HEK293 (cell line): ENCODE results near the gene RPS6KA2.

Experiments
- CTCF ChIA-PET: fragments of 350-600 bp; formaldehyde crosslinking; extraction: SDS; loops from one replicate; lab custom pipeline; 2021; ENCODE audit warnings: antibody characterized with exemption; lab: Yijun Ruan, JAX
- POLR2A ChIA-PET: fragments of 300-600 bp; formaldehyde crosslinking; extraction: SDS; loops from one replicate; lab custom pipeline; 2020; ENCODE audit warnings: antibody characterized with exemption, inconsistent platforms; lab: Yijun Ruan, JAX
- H3K27ac ChIP-seq: fragments of 200-500 bp; sonication (Bioruptor generic); 2 replicates; pipeline ENCODE4 v1.5.1; 2014; ENCODE audit warnings: low read depth, low read length, control low read depth, inconsistent platforms; ENCODE audit errors: extremely low read depth
- H3K36me3 ChIP-seq, 2 experiments: fragments of 200-500 bp in 1 of 2; sonication (Bioruptor generic) in 1 of 2; 1 replicate in 1 of 2; 2 replicates in 1 of 2; pipeline ENCODE4 v1.5.1; 2014 to 2017; ENCODE audit warnings: inconsistent platforms in 2 of 2, low read length in 2 of 2; ENCODE audit not compliant: control insufficient read depth in 2 of 2, insufficient read depth in 1 of 2
- H3K4me1 ChIP-seq: fragments of 200-500 bp; sonication (Bioruptor generic); 2 replicates; pipeline ENCODE4 v1.5.1; 2014; ENCODE audit warnings: mild to moderate bottlenecking, low read length, inconsistent platforms; ENCODE audit not compliant: control insufficient read depth, insufficient read depth
- H3K4me3 ChIP-seq: 2 replicates; pipeline ENCODE4 v1.5.1; 2011; ENCODE audit warnings: low read depth, mild to moderate bottlenecking, control low read depth, low read length, moderate library complexity
- H3K9me3 ChIP-seq: fragments of 200-500 bp; sonication (Bioruptor generic); 2 replicates; pipeline ENCODE4 v1.5.1; 2014; ENCODE audit warnings: low read depth, low read length, inconsistent platforms; ENCODE audit not compliant: control insufficient read depth, insufficient read depth
- BCL6B ChIP-seq: fragments of 450-650 bp; formaldehyde crosslinking; IDR thresholded peaks from 2 replicates; pipeline ENCODE4 v1.5.1; 2017; ENCODE audit warnings: missing biosample characterization, missing genetic modification characterization
- GLIS2 ChIP-seq: fragments of 450-650 bp; formaldehyde crosslinking; IDR thresholded peaks from 2 replicates; pipeline ENCODE4 v1.5.1; 2016; ENCODE audit warnings: missing biosample characterization, missing genetic modification characterization
- KLF8 ChIP-seq: fragments of 450-650 bp; formaldehyde crosslinking; IDR thresholded peaks from 2 replicates; pipeline ENCODE4 v1.5.1; 2016; ENCODE audit warnings: missing biosample characterization, missing genetic modification characterization
- PATZ1 ChIP-seq: fragments of 450-650 bp; formaldehyde crosslinking; IDR thresholded peaks from 2 replicates; pipeline ENCODE4 v1.5.1; 2016; ENCODE audit warnings: missing biosample characterization, missing genetic modification characterization
- SCRT1 ChIP-seq: fragments of 450-650 bp; formaldehyde crosslinking; IDR thresholded peaks from 2 replicates; pipeline ENCODE4 v1.5.1; 2016; ENCODE audit warnings: missing biosample characterization, missing genetic modification characterization, borderline replicate concordance
- ZNF138 ChIP-seq: fragments of 450-650 bp; formaldehyde crosslinking; IDR thresholded peaks from 2 replicates; pipeline ENCODE4 v1.5.1; 2016; ENCODE audit warnings: missing biosample characterization, missing genetic modification characterization, borderline replicate concordance
- ZNF140 ChIP-seq: fragments of 450-650 bp; formaldehyde crosslinking; IDR thresholded peaks from 2 replicates; pipeline ENCODE4 v1.5.1; 2016; ENCODE audit warnings: missing biosample characterization, missing genetic modification characterization
- ZNF146 ChIP-seq: fragments of 450-650 bp; formaldehyde crosslinking; IDR thresholded peaks from 2 replicates; pipeline ENCODE4 v1.5.1; 2016; ENCODE audit warnings: missing biosample characterization, missing genetic modification characterization
- ZNF18 ChIP-seq: fragments of 450-650 bp; formaldehyde crosslinking; IDR thresholded peaks from 2 replicates; pipeline ENCODE4 v1.5.1; 2016; ENCODE audit warnings: missing biosample characterization, missing genetic modification characterization
- ZNF184 ChIP-seq: fragments of 450-650 bp; IDR thresholded peaks from 2 replicates; pipeline ENCODE4 v1.5.1; 2018; ENCODE audit warnings: missing biosample characterization, mild to moderate bottlenecking, missing genetic modification characterization
- ZNF26 ChIP-seq: fragments of 450-650 bp; formaldehyde crosslinking; IDR thresholded peaks from 2 replicates; pipeline ENCODE4 v1.5.1; 2016; ENCODE audit warnings: missing biosample characterization, missing genetic modification characterization
- ZNF501 ChIP-seq: fragments of 450-650 bp; formaldehyde crosslinking; IDR thresholded peaks from 2 replicates; pipeline ENCODE4 v1.5.1; 2016; ENCODE audit warnings: missing biosample characterization, missing genetic modification characterization
- ZNF529 ChIP-seq: fragments of 450-650 bp; formaldehyde crosslinking; IDR thresholded peaks from 2 replicates; pipeline ENCODE4 v1.5.1; 2017; ENCODE audit warnings: missing genetic modification characterization, missing biosample characterization; ENCODE audit not compliant: insufficient replicate concordance
- ZNF621 ChIP-seq: fragments of 450-650 bp; formaldehyde crosslinking; IDR thresholded peaks from 2 replicates; pipeline ENCODE4 v1.5.1; 2017; ENCODE audit warnings: missing biosample characterization, missing genetic modification characterization
- ZNF624 ChIP-seq: fragments of 450-650 bp; formaldehyde crosslinking; IDR thresholded peaks from 2 replicates; pipeline ENCODE4 v1.5.1; 2017; ENCODE audit warnings: missing biosample characterization, missing genetic modification characterization
- ZNF664 ChIP-seq: fragments of 450-650 bp; formaldehyde crosslinking; IDR thresholded peaks from 2 replicates; pipeline ENCODE4 v1.5.1; 2016; ENCODE audit warnings: missing biosample characterization, missing genetic modification characterization
- ZNF785 ChIP-seq: fragments of 450-650 bp; formaldehyde crosslinking; IDR thresholded peaks from 2 replicates; pipeline ENCODE4 v1.5.1; 2016; ENCODE audit warnings: missing biosample characterization, missing genetic modification characterization
- ZNF791 ChIP-seq: fragments of 450-650 bp; formaldehyde crosslinking; IDR thresholded peaks from 2 replicates; pipeline ENCODE4 v1.5.1; 2016; ENCODE audit warnings: missing biosample characterization, missing genetic modification characterization

RPS6KA2 gene

GRCh38 chr6:166556863-166557322, 70.2 kb downstream of the RPS6KA2 start:
- no peak overlapping the region for H3K27ac ChIP-seq
- CTCF ChIA-PET: no interaction called here
- TF ChIP-seq BCL6B (no peak), ZNF184 (tag by site-specific recombination) (no peak), ZNF26 (no peak), ZNF146 (tag by site-specific recombination) (no peak), ZNF138 (tag by site-specific recombination) (no peak), ZNF624 (tag by site-specific recombination) (no peak)
- TF ChIP-seq, all 188 proteins: peak for 0
- Histone ChIP-seq H3K4me1 (no peaks in the 10 kb centered on the region), H3K36me3 (no peaks in the 10 kb centered on the region), H3K9me3 (no peaks in the 10 kb centered on the region), H3K4me3 (no peak overlapping the region)
- POLR2A ChIA-PET: no interaction called here

- ChIA-PET POLR2A (no interaction called here), CTCF (no interaction called here)
- H3K4me3 ChIP-seq: no peak overlapping the region
Observed at GRCh38 chr6:166556336-166556735, 70.7 kb downstream of the RPS6KA2 start.

GRCh38 chr6:166555086-166555485, 72.0 kb downstream of the RPS6KA2 start:
- ChIA-PET POLR2A (no interaction called here), CTCF (interaction anchor here (0.6 to 1.0 kb wide), 5 partner anchors 18 to 461 kb away, joined by 3 to 4 read pairs (median 3); no protein-coding TSS in a partner anchor)
- no peak overlapping the region for H3K27ac ChIP-seq
- H3K9me3 ChIP-seq: no peaks in the 10 kb centered on the region
- TF ChIP-seq ZNF621 (tag by site-specific recombination): no peak
- TF ChIP-seq ZNF18 (tag by site-specific recombination): no peak
- no peak for TF ChIP-seq PATZ1
- no peak for TF ChIP-seq GLIS2 (tag by site-specific recombination)
- TF ChIP-seq ZNF791 (tag by site-specific recombination): no peak
- TF ChIP-seq ZNF785 (tag by site-specific recombination): no peak
- TF ChIP-seq ZNF529 (tag by site-specific recombination): no peak
- TF ChIP-seq ZNF140 (tag by site-specific recombination): no peak
- no peak for TF ChIP-seq ZNF501
- H3K36me3 ChIP-seq: no peaks in the 10 kb centered on the region
- H3K4me3 ChIP-seq: no peak overlapping the region
- no peaks in the 10 kb centered on the region for H3K4me1 ChIP-seq

More at GRCh38 chr6:166556336-166556735, 70.7 kb downstream of the RPS6KA2 start:
- Histone ChIP-seq H3K9me3 (no peaks in the 10 kb centered on the region), H3K36me3 (no peaks in the 10 kb centered on the region), H3K27ac (no peak overlapping the region), H3K4me1 (no peaks in the 10 kb centered on the region)
- TF ChIP-seq KLF8: no peak
- no peak for TF ChIP-seq ZNF664
- TF ChIP-seq SCRT1 (tag by site-specific recombination): no peak
